Stimulated activated naive CD4-positive, alpha-beta T cell treated with Interleukin-2 at 50 U/mL for 16 hours (primary cell): ENCODE measurements around the gene MDM1.

Experiments used
- DNase-seq: peaks from one replicate; lab custom pipeline; 2025; lab: John Stamatoyannopoulos, UW

MDM1 gene

DNA sequence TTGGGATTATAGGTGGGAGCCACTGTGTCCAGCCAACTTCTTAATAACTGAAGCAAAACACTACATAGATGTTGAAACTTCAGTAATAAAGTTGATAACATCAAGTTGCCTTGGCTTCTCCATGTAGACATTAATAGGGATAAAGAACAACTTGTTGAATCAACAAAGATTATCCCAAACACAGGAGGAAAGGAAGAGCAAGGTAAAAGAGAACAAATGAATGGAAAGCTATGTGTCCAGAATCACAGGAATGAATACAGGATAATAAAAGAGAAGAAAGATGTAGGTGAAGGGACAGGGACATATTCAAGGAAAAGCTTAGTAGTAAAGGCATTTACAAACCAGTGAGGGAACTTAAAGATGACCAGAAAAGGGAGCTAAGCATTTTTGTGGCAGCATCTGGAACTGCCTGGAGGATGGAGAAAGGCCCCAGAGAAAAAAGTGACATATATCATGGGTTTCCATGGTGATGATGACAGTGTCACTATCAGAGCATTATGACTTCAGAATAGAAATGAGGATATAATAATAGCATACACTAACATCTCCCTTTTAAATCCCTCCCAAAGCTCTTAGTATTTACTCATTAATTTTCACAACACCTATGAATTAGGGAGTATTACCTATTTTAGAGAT is 24.0 kb upstream of the MDM1 start:
- DNase-seq: no peak

DNA sequence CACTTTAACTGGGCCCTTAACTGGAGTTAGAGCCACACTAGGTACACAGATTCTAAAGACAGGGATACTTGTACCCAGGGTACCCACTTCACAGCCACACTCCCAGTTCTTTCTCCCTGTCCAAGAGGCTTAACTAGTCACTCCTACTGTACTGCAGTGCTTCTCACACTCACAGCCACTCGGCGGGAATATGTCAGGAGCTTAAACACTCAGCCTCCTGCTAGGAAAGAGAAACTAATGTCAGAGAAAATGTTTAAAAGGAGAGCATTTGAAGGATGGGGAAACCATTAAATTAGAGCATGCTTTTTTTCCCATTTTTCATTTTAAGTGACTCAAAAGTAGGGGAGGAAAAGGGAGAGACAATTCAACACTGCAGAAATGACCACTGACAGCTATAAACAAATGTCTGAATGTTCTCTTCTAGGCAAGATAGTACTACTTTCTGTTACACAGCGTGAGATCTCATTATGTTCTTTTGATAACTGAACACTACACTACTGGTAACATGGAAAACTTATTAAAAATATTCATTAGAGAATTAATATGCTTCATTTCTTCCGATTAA is 22.9 kb upstream of the MDM1 start:
- DNase-seq: no peak

DNA sequence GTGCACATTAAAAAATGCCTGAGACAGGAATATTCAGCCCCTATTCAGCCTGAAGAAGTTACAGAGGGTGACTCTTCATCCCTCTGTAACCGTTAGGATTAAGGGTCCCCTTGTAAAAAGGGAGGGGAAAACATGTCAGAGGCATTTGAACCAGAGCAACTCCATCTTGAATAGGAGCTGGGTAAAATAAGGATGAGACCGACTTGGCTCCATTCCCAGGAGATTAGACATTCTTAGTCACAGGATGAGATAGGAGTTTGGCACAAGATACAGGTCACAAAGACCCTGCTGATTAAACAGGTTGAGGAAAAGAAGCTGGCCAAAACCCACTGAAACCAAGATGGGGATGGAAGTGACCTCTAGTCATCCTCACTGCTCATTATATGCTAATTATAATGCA is 19.9 kb upstream of the MDM1 start:
- no peak for DNase-seq

DNA sequence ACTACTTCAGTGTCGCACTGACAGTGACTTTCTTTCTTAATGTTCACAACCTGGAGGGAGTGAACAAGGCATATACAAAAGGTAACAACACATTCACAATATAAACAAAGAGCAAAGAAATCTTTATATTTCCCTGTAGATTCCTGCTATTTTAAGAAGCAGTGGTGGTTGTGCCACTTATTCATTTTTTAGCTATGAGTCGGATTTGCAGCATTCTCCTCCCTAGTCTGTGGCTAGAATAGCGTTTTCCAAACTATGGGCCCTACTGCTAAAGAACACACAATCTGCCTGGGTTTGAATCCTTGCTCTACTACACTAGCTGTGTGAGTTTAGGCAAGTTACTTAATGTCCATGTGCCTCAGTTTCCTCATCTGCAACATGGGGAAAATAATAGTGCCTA is 18.6 kb upstream of the MDM1 start:
- DNase-seq: no peak

DNA sequence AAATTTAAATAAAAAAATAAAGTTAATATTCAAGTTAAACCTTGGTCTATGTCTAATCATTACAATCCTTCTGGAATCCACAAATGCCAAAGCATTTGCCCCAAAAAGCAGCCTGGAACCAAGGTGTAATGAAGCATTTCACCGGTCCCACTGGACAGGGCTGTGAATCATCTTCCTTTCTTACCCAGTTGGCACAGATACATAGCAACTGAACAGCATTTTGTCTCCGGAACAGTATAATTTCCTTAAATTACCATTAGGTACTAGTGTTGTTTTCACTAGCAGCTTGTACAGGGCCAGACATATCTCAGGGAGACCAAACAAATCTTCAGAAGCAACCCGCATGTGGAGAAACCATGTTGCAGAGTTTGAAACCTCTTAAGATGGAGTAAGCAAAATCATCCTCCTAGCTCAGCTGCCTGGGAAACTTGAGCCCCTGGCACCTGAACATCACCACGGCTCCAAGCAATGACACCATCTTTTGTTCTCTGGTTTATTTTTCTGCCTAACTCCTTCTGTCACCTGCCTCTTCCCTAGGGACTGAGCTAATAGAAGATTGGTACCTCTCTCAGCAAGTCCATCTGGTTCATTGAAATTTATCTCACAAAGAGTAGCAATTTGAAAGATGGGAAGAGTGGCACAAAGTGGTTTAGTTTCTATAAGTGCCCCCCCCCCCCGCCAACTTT is 17.9 kb upstream of the MDM1 start:
- no peak for DNase-seq

DNA sequence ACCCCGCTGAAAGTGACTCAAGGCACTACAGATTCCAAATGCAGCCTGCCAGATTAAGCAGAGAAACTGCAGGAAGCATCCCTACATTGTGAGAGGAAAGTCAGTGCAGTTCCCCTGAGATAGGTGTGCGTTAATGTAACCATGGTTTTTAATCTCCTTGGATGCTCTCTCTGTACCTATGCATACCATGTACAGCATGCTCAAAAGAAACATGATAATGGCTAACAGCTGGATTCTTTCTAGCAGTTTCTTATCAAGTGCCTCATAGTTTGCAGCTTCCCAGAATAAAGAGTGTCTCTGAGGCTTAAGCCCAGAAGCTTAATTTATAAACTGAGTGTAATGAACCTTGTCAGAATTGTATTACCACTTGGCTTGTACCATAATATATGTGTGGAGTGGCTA is 17.1 kb upstream of the MDM1 start:
- DNase-seq: no peak

DNA sequence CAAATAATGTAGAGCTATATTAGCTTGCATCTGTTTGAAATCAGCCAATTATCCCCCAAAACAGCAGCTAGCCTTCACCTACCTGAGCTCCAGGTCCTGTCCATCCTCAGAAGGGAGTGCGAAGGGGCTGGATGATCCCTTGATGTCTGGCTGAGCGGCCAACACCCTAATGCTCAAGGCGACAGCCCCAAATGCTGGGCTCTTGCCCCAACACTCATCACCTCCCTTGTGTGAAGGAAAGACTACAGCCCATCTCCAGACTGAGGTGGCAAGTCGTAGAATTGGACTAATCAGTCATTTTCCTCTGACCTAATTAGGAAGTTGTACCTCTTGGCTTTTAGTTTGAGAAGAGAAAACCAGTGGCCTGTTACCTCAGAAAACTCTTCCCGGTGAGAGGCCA is 16.3 kb upstream of the MDM1 start:
- DNase-seq: no peak

DNA sequence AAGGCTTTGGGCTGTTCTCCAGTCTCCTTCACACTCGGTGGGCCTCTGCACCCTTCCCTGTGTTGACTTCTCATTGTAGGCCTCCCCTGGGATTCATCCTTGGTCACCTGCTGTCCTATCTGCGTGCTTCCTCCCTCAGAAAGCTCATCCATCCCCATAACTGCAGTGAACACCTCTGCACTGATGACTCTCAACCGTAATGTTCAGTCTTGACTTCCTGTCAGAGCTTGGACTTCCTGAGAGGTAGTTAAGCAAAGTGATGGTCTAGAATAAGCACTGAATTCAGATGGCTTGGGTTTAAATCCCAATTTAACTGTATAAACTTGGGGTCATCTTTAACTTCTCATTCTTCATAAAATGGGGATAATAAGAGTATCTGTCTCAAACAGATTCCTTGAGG is 13.6 kb upstream of the MDM1 start:
- no peak for DNase-seq

DNA sequence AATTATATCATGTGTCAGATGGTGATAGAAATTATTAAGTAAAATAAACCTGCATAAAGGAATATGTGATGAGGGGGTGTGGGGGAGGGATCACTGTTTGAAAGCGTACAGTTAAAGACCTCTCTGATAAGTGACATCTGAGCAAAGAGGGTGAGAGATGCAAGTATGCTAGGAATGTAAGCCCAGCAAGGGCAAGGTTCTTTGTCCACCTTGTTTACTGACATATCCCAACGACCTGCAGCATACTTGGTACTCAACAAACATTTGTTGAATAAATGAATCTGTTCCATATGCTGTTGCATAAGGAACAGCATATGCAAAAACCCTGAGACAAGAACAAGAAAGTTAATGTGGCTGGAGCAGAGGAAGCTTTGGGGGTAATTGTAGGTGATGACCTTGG is 12.0 kb upstream of the MDM1 start:
- DNase-seq: no peak

DNA sequence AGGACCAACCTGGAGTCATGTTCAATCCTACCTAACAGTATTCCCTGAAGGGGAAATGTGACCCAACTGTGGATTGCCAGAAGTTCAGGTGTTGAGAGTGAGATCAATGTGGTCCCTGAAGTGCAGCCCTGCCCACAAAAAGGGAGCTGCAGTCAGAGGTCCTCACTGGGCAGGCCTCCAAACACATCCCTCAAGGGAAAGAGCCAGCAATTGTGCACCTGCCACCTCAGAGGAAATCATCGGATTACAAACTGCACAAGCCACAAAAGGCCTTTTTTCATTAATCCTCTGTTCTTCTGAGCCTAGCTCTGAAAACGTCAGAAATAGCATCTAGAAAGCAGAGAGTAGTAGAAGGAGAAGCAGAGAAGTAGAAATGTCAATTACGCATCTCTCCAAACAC is 10.8 kb upstream of the MDM1 start:
- DNase-seq: no peak

DNA sequence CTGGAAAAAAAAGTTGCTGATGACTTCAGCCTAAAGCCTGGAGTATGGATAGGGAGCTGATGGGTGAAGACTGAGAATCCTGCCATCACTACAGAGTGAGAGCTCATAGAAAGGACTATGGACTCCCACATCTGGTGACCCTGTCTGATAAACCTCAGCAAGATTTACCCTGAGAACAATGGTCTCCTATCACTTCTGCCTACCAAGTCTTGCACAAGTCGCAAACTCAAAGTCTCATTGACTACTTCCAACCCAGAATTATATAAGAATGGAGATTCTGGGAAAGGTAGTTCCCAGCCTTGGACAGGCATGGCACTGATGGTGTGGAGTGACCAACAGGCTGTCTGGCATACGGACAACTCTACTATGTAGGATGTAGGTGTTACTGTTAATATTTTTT is 9.7 kb upstream of the MDM1 start:
- no peak for DNase-seq

DNA sequence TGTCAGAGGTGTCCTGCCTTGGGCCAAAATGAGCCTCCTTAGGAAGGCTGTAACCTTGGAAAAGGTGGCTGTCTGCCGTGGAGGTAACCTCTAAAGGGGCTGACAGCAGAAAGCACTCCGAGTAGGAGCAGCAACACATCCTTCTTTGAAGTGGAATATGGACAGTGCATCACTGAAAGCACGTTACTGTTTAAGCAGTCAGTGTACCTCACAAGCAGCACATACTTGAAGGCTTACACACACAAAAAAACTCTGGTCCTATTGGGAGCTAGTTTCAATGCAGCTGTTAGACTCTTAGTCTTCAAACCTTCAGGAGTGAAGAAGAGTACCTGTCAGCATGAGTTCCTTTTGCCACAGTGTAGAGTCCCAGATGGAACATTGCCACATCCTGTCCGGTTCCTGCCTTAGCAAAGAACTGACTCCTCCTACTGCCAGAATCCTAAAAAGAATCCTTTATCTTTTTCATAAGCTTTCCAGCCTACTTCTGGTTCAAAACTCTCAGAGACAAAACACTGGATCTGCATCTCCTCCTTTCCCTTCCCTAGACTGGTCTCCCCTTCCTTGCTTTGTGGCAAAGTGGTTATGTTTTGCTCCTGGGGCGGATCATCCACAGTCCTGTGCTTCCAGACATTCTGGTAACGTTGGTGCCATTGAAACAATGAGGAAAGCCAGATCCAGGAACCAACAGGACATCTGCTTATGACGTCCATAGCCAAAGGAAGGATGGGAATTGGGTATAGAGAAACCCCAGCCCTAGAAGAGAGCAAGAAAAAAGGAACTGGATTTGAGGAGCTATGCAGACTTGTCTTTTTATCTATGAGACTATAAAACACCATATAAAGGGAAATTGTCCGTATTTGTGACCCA is 8.5 kb upstream of the MDM1 start:
- DNase-seq: no peak

DNA sequence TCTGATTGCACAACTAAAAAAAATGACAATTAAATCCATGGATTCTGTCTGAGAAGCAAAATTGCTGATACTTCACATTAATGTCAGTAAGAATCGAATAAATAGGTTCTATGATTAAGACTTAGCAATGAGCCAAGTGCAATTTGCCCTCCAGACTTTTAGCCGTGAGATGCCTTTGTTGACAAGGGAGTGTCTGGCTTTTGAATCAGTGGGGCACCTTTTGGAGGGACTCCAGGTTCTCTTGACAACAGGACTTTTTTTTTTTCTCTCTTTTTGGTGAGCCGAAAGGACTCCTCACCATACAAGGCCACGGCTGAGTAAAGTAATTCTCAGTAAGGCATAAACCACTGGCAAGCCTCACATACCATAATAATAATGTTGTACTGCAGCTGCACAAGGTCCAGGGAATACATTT is 4.7 kb upstream of the MDM1 start:
- DNase-seq: no peak

DNA sequence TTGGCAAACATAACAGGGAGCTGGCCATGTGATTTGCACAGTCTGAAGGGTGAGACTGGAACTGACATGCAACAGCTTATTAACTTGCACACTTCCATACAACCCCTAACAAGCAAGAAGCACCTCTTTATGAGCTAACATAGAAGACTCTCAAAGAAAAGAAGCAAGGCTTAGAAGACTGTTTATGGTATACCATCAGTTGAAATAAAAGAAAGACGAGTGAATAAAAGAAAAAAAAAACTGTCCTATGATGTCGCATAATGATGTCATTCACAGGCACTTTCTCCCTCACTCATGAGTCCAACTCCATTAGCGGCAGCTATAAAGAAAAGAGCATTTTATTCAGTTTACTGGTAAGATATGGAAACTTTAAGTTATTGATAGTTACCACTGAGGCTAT is 3.3 kb upstream of the MDM1 start:
- DNase-seq: no peak

DNA sequence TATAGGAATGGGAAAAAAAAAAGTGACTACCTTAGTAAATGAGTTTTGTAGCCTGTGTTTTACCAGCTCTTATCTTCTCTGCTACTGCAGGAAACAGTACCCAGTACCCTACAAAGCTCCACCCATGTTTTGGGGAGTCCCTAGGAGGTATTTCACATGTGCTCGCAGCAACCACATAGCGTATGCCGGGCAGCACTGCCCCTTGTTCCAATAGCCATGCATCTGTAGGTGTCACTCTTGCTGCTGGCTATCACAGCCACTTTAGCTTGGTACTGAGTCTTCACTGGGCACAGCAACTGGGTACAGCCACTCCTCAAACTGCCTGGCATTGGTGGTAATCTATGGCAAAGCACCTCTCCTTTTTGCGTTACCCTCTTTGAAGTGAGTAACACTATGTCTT is 2.0 kb upstream of the MDM1 start:
- no peak for DNase-seq

DNA sequence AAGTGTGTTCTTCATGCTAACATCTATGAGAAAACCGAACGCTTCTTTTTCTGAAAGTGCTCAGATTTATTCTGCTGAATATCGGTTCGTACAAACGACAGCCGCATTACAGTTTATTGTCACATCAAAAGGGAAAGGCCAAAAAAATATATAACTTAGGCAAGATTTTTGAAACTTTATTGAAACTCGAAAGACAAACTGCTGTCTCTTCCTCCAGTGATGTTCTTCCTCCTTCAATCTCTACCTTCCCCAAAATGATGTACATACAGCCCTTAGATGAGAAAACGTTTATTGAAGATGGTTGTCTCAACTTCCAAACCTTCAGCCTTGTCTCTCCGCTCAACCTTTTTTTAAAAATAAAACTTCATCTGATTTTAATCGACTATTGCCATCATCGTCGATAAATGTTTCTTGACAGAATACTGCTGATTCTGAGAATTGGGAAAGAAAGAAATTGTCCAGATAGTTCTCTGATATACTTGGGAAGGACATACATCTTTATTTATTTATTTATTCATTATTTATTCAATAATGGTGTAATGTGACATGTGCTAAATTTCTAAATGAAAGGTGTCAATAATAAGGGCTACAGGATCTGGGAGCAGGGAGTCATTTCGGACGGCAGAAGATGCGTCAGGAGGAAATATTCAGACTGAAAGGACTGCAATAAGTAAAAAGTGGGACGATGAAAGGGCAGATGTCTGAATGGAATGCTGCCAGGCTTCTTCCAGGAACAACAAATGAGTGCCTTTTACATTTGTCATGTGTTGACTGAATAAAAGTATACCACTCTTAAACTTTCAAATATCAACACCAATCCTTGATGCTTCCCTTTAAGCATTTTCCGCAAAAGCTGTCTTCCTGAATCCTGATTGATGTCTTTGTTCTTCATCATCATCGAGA is 817 bp upstream of the MDM1 start:
- DNase-seq: no peak

DNA sequence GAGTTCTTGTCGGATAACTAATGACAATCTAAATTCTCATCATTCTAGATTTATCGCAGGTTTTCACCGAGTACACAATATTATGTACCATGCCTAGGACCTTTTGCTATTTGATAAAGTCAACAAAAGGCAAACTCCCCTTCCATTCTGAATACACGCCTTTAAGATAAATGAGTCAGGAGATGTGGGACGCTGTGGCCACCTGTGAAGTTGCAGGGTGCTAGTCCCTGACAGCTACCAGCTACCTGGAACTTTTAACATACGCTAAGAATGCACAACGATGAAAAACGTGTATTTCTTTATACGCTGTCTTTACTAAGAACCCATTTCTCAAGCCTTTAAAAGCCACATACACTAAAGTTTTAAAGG is 678 bp downstream of the MDM1 start:
- DNase-seq: peak; percentile 11

DNA sequence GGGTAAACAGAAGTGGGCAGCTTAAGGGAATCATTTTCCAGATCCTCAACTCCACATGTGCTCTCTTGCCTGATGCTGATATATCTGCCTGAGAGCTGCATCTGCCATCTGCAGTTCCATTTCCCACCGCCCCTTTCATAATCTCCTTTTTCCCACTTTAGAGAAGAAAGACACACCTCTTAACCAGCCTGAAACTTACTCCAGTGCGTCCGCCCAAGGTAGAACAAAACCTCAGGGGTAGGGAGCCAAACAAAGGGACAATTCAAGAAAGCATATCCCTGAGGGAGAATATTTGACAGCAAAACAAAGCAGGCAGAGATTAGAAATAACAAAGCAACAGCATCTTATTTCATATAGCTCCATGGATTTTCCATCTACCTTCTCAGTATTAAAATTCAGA is 4.3 kb downstream of the MDM1 start:
- no peak for DNase-seq

DNA sequence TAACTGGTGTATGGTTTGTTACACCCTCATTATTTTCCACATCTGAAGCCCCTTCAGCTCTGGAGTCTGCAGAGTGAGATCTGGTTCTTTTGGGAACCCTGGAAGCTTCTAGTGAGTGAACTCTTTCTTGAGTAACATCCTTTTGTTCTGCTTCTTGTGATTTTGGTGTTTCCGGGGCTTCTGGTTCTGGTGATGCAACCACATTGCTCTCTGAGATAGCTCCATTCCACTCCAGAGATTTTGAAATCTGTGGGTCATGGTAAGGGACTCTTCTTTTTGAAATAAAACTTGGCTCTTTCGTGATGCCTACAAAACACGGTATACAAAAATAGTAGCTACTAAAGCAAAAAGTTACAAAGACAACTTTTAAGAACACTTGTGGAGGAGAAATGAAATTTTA is 5.4 kb downstream of the MDM1 start:
- DNase-seq: no peak

DNA sequence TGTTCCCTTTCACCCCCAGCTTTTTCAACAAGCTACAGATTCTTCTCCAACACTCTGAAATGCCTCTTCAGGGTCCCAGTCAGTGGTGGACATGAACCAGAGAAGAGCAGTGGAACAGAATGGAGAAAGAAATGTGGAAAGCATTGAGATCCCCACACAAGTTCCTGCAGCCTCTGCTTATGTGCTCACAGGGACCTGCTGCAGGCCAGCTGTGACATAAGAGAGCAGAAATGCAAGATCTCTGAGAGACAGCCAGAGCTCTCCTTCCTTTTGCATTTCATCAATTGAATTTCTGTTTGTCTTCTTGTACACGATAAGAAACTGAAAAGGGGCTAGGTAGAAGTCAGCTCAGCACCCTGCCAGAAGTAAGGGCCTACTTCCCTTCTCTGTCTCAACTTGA is 6.2 kb downstream of the MDM1 start:
- no peak for DNase-seq

DNA sequence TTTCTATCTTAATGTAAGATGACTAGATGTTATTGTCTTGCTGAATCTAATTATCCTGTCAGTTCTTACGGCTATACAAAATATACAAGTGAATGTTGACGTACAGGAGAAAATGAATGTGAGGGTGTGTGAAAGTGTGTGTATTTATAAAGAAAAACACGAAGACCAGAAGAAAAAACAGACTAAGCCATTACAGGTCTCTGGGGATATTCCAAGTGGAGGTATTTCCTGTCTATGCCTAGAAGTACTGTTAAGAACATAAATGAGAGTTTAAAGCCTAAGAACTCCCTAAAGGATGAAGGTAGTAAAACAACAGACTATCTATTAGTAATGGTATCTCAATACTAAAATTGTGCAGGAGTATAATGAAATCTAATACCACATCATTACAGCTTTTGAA is 7.6 kb downstream of the MDM1 start:
- DNase-seq: no peak

DNA sequence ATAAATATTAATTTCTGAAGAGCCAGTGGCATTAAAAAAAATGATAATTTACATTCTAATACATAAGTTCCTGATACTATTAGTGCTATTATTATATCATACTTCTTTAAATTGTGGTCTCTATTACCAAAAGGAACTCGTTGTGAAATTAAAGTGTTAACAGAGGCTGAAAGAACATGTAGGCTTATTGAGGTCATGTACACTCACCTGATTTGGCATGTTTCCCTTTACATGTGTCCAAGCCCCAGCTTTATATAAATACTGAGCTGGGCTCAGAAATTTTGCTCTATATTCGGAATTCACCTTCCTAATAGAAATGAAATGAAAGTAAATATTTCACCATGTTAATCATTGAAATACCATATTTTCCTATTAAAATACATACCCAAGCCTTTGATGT is 11.0 kb downstream of the MDM1 start:
- DNase-seq: no peak
